KMS-11 (cell line): ENCODE data around the gene TMEM232.

ENCODE experiments used
- H2AFZ ChIP-seq: fragments of 200-600 bp; sonication (generic); 2 replicates; pipeline ENCODE4 v1.6.1; 2016; ENCODE audit warnings: antibody characterized with exemption, mixed run types, low read depth
- H3K27ac ChIP-seq: fragments of 200-600 bp; sonication (generic); 2 replicates; pipeline ENCODE4 v1.6.1; 2016; ENCODE audit warnings: mild to moderate bottlenecking, mixed run types
- H3K27me3 ChIP-seq: fragments of 200-600 bp; sonication (generic); 2 replicates; pipeline ENCODE4 v1.6.1; 2017; ENCODE audit warnings: mild to moderate bottlenecking, low read depth, mixed run types, moderate library complexity; ENCODE audit not compliant: insufficient read depth
- H3K36me3 ChIP-seq: fragments of 200-600 bp; sonication (generic); 2 replicates; pipeline ENCODE4 v1.6.1; 2017; ENCODE audit warnings: mild to moderate bottlenecking, mixed run types; ENCODE audit not compliant: insufficient read depth
- H3K4me1 ChIP-seq: fragments of 200-600 bp; sonication (generic); 2 replicates; pipeline ENCODE4 v1.6.1; 2016; ENCODE audit warnings: mild to moderate bottlenecking, low read depth, mixed run types; ENCODE audit not compliant: poor library complexity, severe bottlenecking
- H3K4me2 ChIP-seq: fragments of 200-600 bp; sonication (generic); 2 replicates; pipeline ENCODE4 v1.7.0; 2016; ENCODE audit warnings: mild to moderate bottlenecking, mixed run types
- H3K4me3 ChIP-seq: fragments of 200-600 bp; sonication (generic); IDR thresholded peaks from 2 replicates; pipeline ENCODE4 v1.6.1; 2017; ENCODE audit warnings: low read depth, low read length, mixed read lengths; ENCODE audit not compliant: insufficient read depth
- H3K79me2 ChIP-seq: fragments of 200-600 bp; sonication (generic); 2 replicates; pipeline ENCODE4 v1.6.1; 2016; ENCODE audit warnings: low read depth, mixed run types; ENCODE audit not compliant: insufficient read depth
- H3K9ac ChIP-seq: fragments of 200-600 bp; sonication (generic); 2 replicates; pipeline ENCODE4 v1.6.1; 2016; ENCODE audit warnings: mild to moderate bottlenecking, mixed run types
- H4K20me1 ChIP-seq: fragments of 200-600 bp; sonication (generic); 2 replicates; pipeline ENCODE4 v1.6.1; 2016; ENCODE audit warnings: mild to moderate bottlenecking, mixed run types; ENCODE audit not compliant: insufficient read depth
- CTCF ChIP-seq: fragments of 200-600 bp; sonication (generic); conservative IDR thresholded peaks from 2 replicates; pipeline ENCODE4 v1.6.1; 2017; ENCODE audit warnings: low read depth, mild to moderate bottlenecking, antibody characterized with exemption, low read length, moderate library complexity, mixed read lengths

The TMEM232 gene

DNA sequence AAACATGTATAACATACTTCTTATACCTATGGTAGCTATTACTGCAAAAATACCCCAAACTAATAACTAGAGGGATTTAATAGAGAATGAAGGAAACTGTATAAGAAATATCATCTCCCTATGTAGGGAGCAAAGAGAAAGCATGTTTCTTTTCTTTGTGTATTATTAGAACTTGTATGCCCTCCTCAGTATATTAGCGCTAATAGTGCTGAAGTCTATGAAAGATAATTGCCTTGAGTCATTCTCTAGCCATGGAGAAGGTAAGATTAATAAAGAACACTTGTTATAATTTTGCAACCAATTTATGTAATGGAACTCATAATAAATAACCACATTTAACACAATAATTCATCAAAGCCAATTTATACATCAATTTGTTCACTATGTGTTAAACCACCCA lies 329.2 kb downstream of the TMEM232 start:
- Histone ChIP-seq H3K36me3 (no peaks in the 10 kb centered on the region), H4K20me1 (no peaks in the 10 kb centered on the region), H3K27ac (no peak overlapping the region), H3K9ac (no peak overlapping the region), H3K79me2 (no peaks in the 10 kb centered on the region), H3K4me3 (no peak overlapping the region), H3K27me3 (no peaks in the 10 kb centered on the region), H2AFZ (no peak overlapping the region), H3K4me1 (peaks cover 23% of the 10 kb centered on the region), H3K4me2 (no peak overlapping the region)
- TF ChIP-seq CTCF: no peak

DNA sequence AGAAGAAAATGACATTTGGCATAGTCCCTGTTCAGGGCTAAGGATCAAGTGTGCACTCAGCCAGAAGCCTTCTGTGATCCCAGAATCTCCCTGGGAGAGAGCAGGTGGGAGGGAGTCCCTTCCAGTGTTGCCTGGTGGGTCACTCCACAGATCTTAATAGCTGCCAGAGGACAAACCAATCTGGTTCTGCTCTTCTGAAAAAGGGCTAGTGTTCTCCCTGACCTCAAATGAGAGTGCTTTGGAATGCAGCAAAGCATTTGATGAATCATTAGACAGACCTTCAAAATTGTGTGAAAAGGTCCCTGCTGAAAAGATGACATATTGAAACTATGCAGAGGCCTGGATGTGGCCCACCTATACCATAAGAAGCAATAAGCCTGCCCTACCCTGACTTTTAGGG lies 339.7 kb downstream of the TMEM232 start:
- no peak overlapping the region for H3K27ac ChIP-seq
- H3K4me2 ChIP-seq: no peak overlapping the region

DNA sequence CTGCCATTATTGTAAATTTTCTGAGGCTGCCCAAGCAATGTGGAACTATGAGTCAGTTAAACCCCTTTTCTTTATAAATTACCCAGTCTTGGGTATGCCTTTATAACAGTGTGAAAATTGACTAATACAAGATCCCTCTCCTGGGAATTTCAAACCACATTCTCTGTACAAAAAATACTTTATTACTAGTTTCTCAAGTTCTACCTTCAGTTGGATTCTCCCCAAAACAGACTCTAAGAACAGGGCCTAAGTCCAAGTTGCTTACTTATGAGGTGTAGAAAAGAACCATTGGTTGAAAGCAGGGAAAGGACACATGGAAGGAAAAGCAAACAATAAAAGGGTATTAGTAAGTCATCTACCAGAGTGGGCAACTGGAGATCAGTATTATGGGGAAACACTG lies 343.2 kb downstream of the TMEM232 start:
- no peak overlapping the region for H3K27ac ChIP-seq
- no peaks in the 10 kb centered on the region for H3K27me3 ChIP-seq
- no peak overlapping the region for H3K4me2 ChIP-seq
- no peak for TF ChIP-seq CTCF
- H3K79me2 ChIP-seq: no peaks in the 10 kb centered on the region
- H3K9ac ChIP-seq: no peak overlapping the region
- no peaks in the 10 kb centered on the region for H3K4me1 ChIP-seq
- no peaks in the 10 kb centered on the region for H4K20me1 ChIP-seq
- H3K4me3 ChIP-seq: no peak overlapping the region
- H2AFZ ChIP-seq: no peak overlapping the region
- no peaks in the 10 kb centered on the region for H3K36me3 ChIP-seq

More for the DNA sequence above, 339.7 kb downstream of the TMEM232 start:
- no peaks in the 10 kb centered on the region for H3K36me3 ChIP-seq
- H3K79me2 ChIP-seq: no peaks in the 10 kb centered on the region
- H3K9ac ChIP-seq: no peak overlapping the region
- no peaks in the 10 kb centered on the region for H3K4me1 ChIP-seq
- H3K4me3 ChIP-seq: no peak overlapping the region
- no peak for TF ChIP-seq CTCF
- no peaks in the 10 kb centered on the region for H4K20me1 ChIP-seq
- no peaks in the 10 kb centered on the region for H3K27me3 ChIP-seq
- H2AFZ ChIP-seq: no peak overlapping the region

DNA sequence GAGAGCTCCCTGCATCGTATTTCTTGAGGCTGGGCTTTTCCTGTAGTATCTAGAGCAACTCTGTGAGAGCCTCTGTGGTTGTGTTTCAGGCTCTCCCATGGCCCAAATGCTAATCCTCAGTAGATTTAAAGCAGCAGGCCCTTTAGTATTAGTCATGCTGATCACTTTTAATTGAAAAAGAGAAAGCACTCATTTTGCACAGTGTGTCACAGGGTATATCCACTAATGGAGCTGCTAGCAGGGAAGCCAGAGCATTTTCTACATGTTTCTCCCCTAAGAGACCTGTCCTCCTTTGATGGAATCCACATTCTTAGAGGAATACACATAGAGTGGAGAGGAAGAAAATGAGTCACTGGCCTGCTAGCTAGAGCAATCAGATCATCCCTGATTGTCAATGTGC lies 348.5 kb downstream of the TMEM232 start:
- H4K20me1 ChIP-seq: no peaks in the 10 kb centered on the region
- H3K36me3 ChIP-seq: no peaks in the 10 kb centered on the region; the same call in 1 of the 2 replicates
- TF ChIP-seq CTCF: no peak
- H3K27ac ChIP-seq: no peak overlapping the region
- no peak overlapping the region for H3K4me2 ChIP-seq
- no peak overlapping the region for H2AFZ ChIP-seq
- H3K79me2 ChIP-seq: no peaks in the 10 kb centered on the region
- no peaks in the 10 kb centered on the region for H3K27me3 ChIP-seq
- H3K4me3 ChIP-seq: no peak overlapping the region
- no peak overlapping the region for H3K9ac ChIP-seq
- no peaks in the 10 kb centered on the region for H3K4me1 ChIP-seq
